Tibial nerve (tissue), 4 donors: ENCODE measurements around the gene TTC22.

ENCODE experiments used
- EP300 ChIP-seq, 2 donors: sonication (generic); formaldehyde crosslinking; IDR thresholded peaks; one replicate each; pipeline ENCODE4 v1.6.1; 2017; ENCODE audit warnings: antibody characterized with exemption in 2 of 2, mild to moderate bottlenecking in 1 of 2
- POLR2A ChIP-seq, 2 donors: fragments of 450-650 bp; IDR thresholded peaks; one replicate each; pipeline ENCODE4 v1.6.1; 2017; ENCODE audit warnings: antibody characterized with exemption in 2 of 2, mild to moderate bottlenecking in 2 of 2, moderate library complexity in 2 of 2
- TF ChIP-seq, protein P1 (sequence below), 5 experiments: fragments of 200-600 bp in 3 of 5; fragments of 450-650 bp in 2 of 5; sonication (generic) in 3 of 5; IDR thresholded peaks; one replicate each; pipeline ENCODE4 v1.5.1; 2016 to 2019; ENCODE audit warnings: antibody characterized with exemption in 5 of 5, mild to moderate bottlenecking in 3 of 5, moderate library complexity in 2 of 5

DNA sequence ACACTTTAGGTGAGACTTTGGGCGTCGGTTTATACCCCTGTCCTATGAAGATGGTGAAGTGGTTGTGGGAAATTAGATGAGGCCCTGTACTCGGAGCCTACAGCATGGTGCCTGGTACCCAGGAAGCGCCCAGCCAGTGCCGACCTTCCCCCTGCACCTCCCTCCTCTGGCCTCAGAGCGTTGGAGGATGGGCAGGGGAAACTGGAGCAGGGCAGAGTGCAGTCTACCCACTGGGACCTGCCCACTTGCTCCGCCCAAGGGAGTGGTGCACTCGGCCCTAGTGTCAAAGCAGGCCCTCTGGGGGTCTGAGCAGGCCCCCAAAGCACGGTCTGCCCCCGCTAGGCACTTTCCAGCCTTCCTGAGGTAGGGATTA lies 13.0 kb upstream of the TTC22 start:
- TF ChIP-seq, protein P1, sequence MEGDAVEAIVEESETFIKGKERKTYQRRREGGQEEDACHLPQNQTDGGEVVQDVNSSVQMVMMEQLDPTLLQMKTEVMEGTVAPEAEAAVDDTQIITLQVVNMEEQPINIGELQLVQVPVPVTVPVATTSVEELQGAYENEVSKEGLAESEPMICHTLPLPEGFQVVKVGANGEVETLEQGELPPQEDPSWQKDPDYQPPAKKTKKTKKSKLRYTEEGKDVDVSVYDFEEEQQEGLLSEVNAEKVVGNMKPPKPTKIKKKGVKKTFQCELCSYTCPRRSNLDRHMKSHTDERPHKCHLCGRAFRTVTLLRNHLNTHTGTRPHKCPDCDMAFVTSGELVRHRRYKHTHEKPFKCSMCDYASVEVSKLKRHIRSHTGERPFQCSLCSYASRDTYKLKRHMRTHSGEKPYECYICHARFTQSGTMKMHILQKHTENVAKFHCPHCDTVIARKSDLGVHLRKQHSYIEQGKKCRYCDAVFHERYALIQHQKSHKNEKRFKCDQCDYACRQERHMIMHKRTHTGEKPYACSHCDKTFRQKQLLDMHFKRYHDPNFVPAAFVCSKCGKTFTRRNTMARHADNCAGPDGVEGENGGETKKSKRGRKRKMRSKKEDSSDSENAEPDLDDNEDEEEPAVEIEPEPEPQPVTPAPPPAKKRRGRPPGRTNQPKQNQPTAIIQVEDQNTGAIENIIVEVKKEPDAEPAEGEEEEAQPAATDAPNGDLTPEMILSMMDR (IDR thresholded peaks at IDR 0.05): no peak
- no peak for TF ChIP-seq POLR2A (IDR thresholded peaks at IDR 0.05)
- no peak for TF ChIP-seq EP300 (IDR thresholded peaks at IDR 0.05)
